Left lung (tissue), 10 donors: ENCODE measurements around the gene DEPDC1. TPM values are rescaled to one million over a fixed set of nuclear protein-coding genes. Genes with fewer than 3 reads are reported as not detected.
"Not testable (repeated sequence)": the region's sequence is repeated elsewhere in the genome, so short reads cannot be mapped to it uniquely, and the experiment has no call there.

Experiments used
- ATAC-seq: fragments of 200-7000 bp; cut with Tn5 transposase; one replicate; pipeline ENCODE4 v1.9.1; 2020; ENCODE audit warnings: moderate library complexity
- DNase-seq, 4 donors: peaks; one replicate each; pipeline ENCODE4 v3.0.0-alpha.2; 2013 to 2020
- H3K27ac ChIP-seq, 2 donors: fragments of 200-600 bp; sonication (generic) in 1 of 2; one replicate each; pipeline versions ENCODE4 v1.5.0 to v1.8.0; 2020 to 2021
- H3K27me3 ChIP-seq, 2 donors: fragments of 200-600 bp; sonication (generic) in 1 of 2; one replicate each; pipeline versions ENCODE4 v1.5.0 to v1.8.0; 2020 to 2021
- H3K36me3 ChIP-seq, 2 donors: fragments of 200-600 bp; sonication (generic) in 1 of 2; one replicate each; pipeline versions ENCODE4 v1.5.0 to v1.8.0; 2020 to 2021
- H3K4me1 ChIP-seq, 2 donors: fragments of 200-600 bp; one replicate each; pipeline ENCODE4 v1.8.0; 2021
- H3K4me3 ChIP-seq, 2 donors: fragments of 200-600 bp; sonication (generic) in 1 of 2; one replicate each; pipeline versions ENCODE4 v1.5.0 to v1.8.0; 2020 to 2021; ENCODE audit warnings: mild to moderate bottlenecking in 1 of 2
- H3K9me3 ChIP-seq, 2 donors: fragments of 200-600 bp; sonication (generic) in 1 of 2; one replicate each; pipeline versions ENCODE4 v1.5.0 to v1.8.0; 2020 to 2021
- intact Hi-C, 2 donors: fragments of 100-400 bp; cut with DNase I; formaldehyde crosslinking; loops; one replicate each; pipeline versions ENCODE4 v1.11.2 to v1.14.2; 2022
- polyA plus RNA-seq, 6 donors: library from polyadenylated mRNA; unstranded; fragments of 120-200 nt; gene quantifications; one replicate each; pipeline ENCODE4 v1.2.1, GENCODE V29; 2013; ENCODE audit not compliant: insufficient read length in 6 of 6
- total RNA-seq, 2 donors: library from RNA; stranded (reverse); fragmentation: NEBNext Ultra II Directional; extraction: Animal tissue kit (Norgen Biotek cat#: 25700); gene quantifications; one replicate each; pipeline ENCODE4 v1.2.1, GENCODE V29; 2021
- TF ChIP-seq, protein P1 (sequence below), 2 donors: fragments of 200-600 bp; sonication (generic) in 1 of 2; IDR thresholded peaks; one replicate each; pipeline versions ENCODE4 v1.5.0 to v1.8.0; 2021; ENCODE audit warnings: antibody characterized with exemption in 2 of 2
- donor health status: DM: no; HTN: yes; CAD: no.
- donor health status: DM: no; HTN: no; CAD: no.

The DEPDC1 gene
- total and polyA plus RNA-seq, 8 donors: 0.81 to 25.1 (median 11.4) TPM

DNA sequence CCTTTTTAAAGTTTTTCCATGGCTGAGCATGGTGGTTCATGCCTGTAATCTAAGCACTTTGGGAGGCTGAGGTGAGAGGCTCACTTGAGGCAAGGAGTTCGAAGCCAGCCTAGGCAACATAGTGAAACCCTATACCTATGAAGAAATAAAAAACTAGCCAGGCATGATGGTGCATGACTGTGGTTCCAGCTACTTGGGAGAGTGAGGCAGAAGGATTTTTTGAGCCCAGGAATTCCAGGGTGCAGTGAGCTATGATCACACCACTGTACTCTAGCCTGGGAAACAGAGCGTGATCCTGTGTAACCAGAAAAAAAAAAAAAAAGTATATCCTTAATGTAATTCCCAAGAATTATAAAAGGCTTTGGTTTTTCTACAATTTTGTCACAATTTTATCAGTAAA, 17.4 kb downstream of the DEPDC1 start:
- Histone ChIP-seq H3K36me3 (no peaks in the 10 kb centered on the region), H3K9me3 (no peaks in the 10 kb centered on the region), H3K27me3 (no peaks in the 10 kb centered on the region), H3K4me3 (no peak overlapping the region), H3K27ac (no peak overlapping the region), H3K4me1 (no peaks in the 10 kb centered on the region)
- TF ChIP-seq, protein P1, sequence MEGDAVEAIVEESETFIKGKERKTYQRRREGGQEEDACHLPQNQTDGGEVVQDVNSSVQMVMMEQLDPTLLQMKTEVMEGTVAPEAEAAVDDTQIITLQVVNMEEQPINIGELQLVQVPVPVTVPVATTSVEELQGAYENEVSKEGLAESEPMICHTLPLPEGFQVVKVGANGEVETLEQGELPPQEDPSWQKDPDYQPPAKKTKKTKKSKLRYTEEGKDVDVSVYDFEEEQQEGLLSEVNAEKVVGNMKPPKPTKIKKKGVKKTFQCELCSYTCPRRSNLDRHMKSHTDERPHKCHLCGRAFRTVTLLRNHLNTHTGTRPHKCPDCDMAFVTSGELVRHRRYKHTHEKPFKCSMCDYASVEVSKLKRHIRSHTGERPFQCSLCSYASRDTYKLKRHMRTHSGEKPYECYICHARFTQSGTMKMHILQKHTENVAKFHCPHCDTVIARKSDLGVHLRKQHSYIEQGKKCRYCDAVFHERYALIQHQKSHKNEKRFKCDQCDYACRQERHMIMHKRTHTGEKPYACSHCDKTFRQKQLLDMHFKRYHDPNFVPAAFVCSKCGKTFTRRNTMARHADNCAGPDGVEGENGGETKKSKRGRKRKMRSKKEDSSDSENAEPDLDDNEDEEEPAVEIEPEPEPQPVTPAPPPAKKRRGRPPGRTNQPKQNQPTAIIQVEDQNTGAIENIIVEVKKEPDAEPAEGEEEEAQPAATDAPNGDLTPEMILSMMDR (IDR thresholded peaks at IDR 0.05): no peak
- no peak for ATAC-seq
- intact Hi-C loops: no loop called here
- DNase-seq: no peak

GRCh38 chr1:68478662-68479061, 18.2 kb downstream of the DEPDC1 start:
- Histone ChIP-seq H3K4me3 (no peak overlapping the region), H3K9me3 (no peaks in the 10 kb centered on the region), H3K27ac (no peak overlapping the region), H3K36me3 (no peaks in the 10 kb centered on the region), H3K4me1 (no peaks in the 10 kb centered on the region), H3K27me3 (no peaks in the 10 kb centered on the region)
- TF ChIP-seq, protein P1 (IDR thresholded peaks at IDR 0.05): no peak
- intact Hi-C loops: no loop called here
- ATAC-seq: no peak
- no peak for DNase-seq

- H3K36me3 ChIP-seq, DNase-seq, H3K4me1 ChIP-seq, H3K4me3 ChIP-seq, H3K9me3 ChIP-seq, intact Hi-C loops, H3K27ac ChIP-seq, ATAC-seq, H3K27me3 ChIP-seq: not testable (repeated sequence)
Measured at GRCh38 chr1:68476626-68477025, 20.3 kb downstream of the DEPDC1 start.

- ATAC-seq (no peak), DNase-seq (no peak)
- H3K4me3 ChIP-seq: no peak overlapping the region
- intact Hi-C loops: no loop called here
- no peaks in the 10 kb centered on the region for H3K27me3 ChIP-seq
- H3K4me1 ChIP-seq: no peaks in the 10 kb centered on the region
- TF ChIP-seq, protein P1 (IDR thresholded peaks at IDR 0.05): no peak
- H3K9me3 ChIP-seq: no peaks in the 10 kb centered on the region
- no peak overlapping the region for H3K27ac ChIP-seq
- no peaks in the 10 kb centered on the region for H3K36me3 ChIP-seq
Measured at GRCh38 chr1:68473060-68473459, 23.8 kb downstream of the DEPDC1 start.

GRCh38 chr1:68470388-68470970, 26.4 kb downstream of the DEPDC1 start:
- H3K4me1 ChIP-seq: no peaks in the 10 kb centered on the region
- ATAC-seq (no peak), DNase-seq (peak in 2 of 4 donors; percentile 13 to 35)
- no peaks in the 10 kb centered on the region for H3K9me3 ChIP-seq
- TF ChIP-seq, protein P1 (IDR thresholded peaks at IDR 0.05): peak in 1 of 2 donors; percentile 49
- H3K4me3 ChIP-seq: no peak overlapping the region
- intact Hi-C loops: no loop called here
- H3K36me3 ChIP-seq: no peaks in the 10 kb centered on the region
- H3K27me3 ChIP-seq: no peaks in the 10 kb centered on the region
- no peak overlapping the region for H3K27ac ChIP-seq

DNA sequence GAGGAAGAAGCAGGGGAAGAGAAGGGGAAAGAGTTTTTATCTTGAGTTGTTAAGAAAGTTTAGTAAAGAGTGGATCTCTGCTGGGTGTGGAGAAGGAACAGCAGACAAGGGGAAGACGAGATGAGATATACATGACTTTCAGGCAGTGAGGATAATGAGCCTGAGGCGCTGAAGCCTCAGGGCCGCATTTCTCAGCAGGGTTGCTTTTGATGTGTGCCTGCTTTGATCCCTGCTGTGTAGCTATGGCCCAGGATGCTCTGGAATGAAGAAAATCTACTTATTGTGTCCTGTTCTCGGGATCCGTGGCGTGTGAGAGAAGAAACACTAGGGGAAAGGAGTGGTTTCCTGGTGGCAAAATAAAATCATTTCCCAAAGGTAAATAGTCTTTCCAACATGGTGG, 32.0 kb downstream of the DEPDC1 start:
- intact Hi-C loops: no loop called here
- no peak for DNase-seq
- no peaks in the 10 kb centered on the region for H3K27me3 ChIP-seq
- no peaks in the 10 kb centered on the region for H3K4me1 ChIP-seq
- no peaks in the 10 kb centered on the region for H3K9me3 ChIP-seq
- H3K27ac ChIP-seq: no peak overlapping the region
- TF ChIP-seq, protein P1 (IDR thresholded peaks at IDR 0.05): no peak
- ATAC-seq: no peak
- H3K4me3 ChIP-seq: no peak overlapping the region
- H3K36me3 ChIP-seq: no peaks in the 10 kb centered on the region
